H1 (cell line): ENCODE measurements around the gene MFSD2A. TPM values are rescaled to one million over a fixed set of nuclear protein-coding genes. Genes with fewer than 3 reads are reported as not detected.

Experiments
- CTCF ChIA-PET: fragments of 300-600 bp; sonication (Branson Sonifier 250); formaldehyde crosslinking; loops from one replicate; lab custom pipeline; 2021; ENCODE audit not compliant: partially characterized antibody; lab: Charles Lee
- POLR2A ChIA-PET: fragments of 300-600 bp; sonication (Branson Sonifier 250); formaldehyde crosslinking; loops from one replicate; lab custom pipeline; 2021; ENCODE audit warnings: inconsistent platforms; ENCODE audit not compliant: partially characterized antibody; lab: Charles Lee
- DNase-seq, 2 experiments: peaks; one replicate each; pipeline versions ENCODE4 v3.0.0 to v3.0.0-alpha.2; 2010 to 2022; ENCODE audit warnings: low spot score in 2 of 2, low read depth in 1 of 2, mixed read lengths in 1 of 2
- FAIRE-seq: peaks from 2 replicates; lab custom pipeline; 2011; peaks lifted over from hg19 to GRCh38; lab: Jason Lieb, UNC
- H2AFZ ChIP-seq: 2 replicates; pipeline ENCODE4 v1.8.1; 2012; ENCODE audit warnings: low read length, inconsistent platforms
- H2AK5ac ChIP-seq: 2 replicates; pipeline ENCODE4 v1.6.1; 2013; ENCODE audit warnings: low read depth, low read length
- H2BK120ac ChIP-seq: replicated peaks from 2 replicates; pipeline ENCODE3; 2013; ENCODE audit warnings: low read depth, low read length, inconsistent platforms
- H2BK12ac ChIP-seq: 2 replicates; pipeline ENCODE4 v1.6.1; 2013; ENCODE audit warnings: low read depth, low read length
- H2BK15ac ChIP-seq: 2 replicates; pipeline ENCODE4 v1.6.1; 2013; ENCODE audit warnings: low read length
- H2BK20ac ChIP-seq: 2 replicates; pipeline ENCODE4 v1.6.1; 2013; ENCODE audit warnings: low read length
- H2BK5ac ChIP-seq: 2 replicates; pipeline ENCODE4 v1.6.1; 2013; ENCODE audit warnings: low read depth, low read length
- H3K14ac ChIP-seq: 2 replicates; pipeline ENCODE4 v1.6.1; 2013; ENCODE audit warnings: inconsistent platforms; ENCODE audit not compliant: insufficient read length
- H3K18ac ChIP-seq: 2 replicates; pipeline ENCODE4 v1.6.1; 2013; ENCODE audit warnings: low read length; ENCODE audit errors: extremely low read depth
- H3K23ac ChIP-seq: 2 replicates; pipeline ENCODE4 v1.6.1; 2013; ENCODE audit warnings: inconsistent platforms; ENCODE audit not compliant: insufficient read length
- H3K23me2 ChIP-seq: 2 replicates; pipeline ENCODE4 v1.6.1; 2013; ENCODE audit warnings: low read depth, low read length
- H3K27ac ChIP-seq: 2 replicates; pipeline ENCODE4 v1.6.1; 2011; ENCODE audit warnings: low read depth, low read length, inconsistent platforms
- H3K27me3 ChIP-seq, 4 experiments: replicated peaks in 1 of 4; 1 replicate in 1 of 4; 2 replicates in 3 of 4; pipeline versions ENCODE4 v1.6.1 to v1.8.1; 2011 to 2013; ENCODE audit warnings: low read length in 3 of 4, mild to moderate bottlenecking in 3 of 4, inconsistent platforms in 2 of 4, mixed read lengths in 2 of 4, moderate library complexity in 1 of 4; ENCODE audit not compliant: control insufficient read depth in 3 of 4, insufficient read depth in 3 of 4; ENCODE audit errors: extremely low read depth in 1 of 4
- H3K36me3 ChIP-seq, 4 experiments: 2 replicates each; pipeline versions ENCODE4 v1.6.1 to v1.8.1; 2011 to 2013; ENCODE audit warnings: mild to moderate bottlenecking in 4 of 4, low read length in 3 of 4, moderate library complexity in 2 of 4, control low read depth in 1 of 4, inconsistent platforms in 1 of 4; ENCODE audit not compliant: insufficient read depth in 4 of 4, control insufficient read depth in 2 of 4
- H3K4ac ChIP-seq: replicated peaks from 2 replicates; pipeline ENCODE3; 2013; ENCODE audit warnings: low read length, low read depth, mixed read lengths, inconsistent platforms; ENCODE audit not compliant: insufficient read length
- H3K4me1 ChIP-seq, 4 experiments: replicated peaks in 1 of 4; 1 replicate in 1 of 4; 2 replicates in 3 of 4; pipeline versions ENCODE4 v1.6.1 to v1.8.1; 2011 to 2013; ENCODE audit warnings: low read length in 3 of 4, inconsistent platforms in 2 of 4, mixed read lengths in 1 of 4; ENCODE audit not compliant: insufficient read depth in 4 of 4, control insufficient read depth in 3 of 4
- H3K4me2 ChIP-seq, 2 experiments: 2 replicates each; pipeline versions ENCODE4 v1.6.1 to v1.8.1; 2011 to 2013; ENCODE audit warnings: low read depth in 2 of 2, low read length in 2 of 2, control low read depth in 1 of 2, inconsistent platforms in 1 of 2, mild to moderate bottlenecking in 1 of 2; ENCODE audit not compliant: insufficient read depth in 1 of 2
- H3K4me3 ChIP-seq, 4 experiments: fragments of 200-600, 300-600 bp in 1 of 4; sonication (generic), shearing (Covaris generic), sonication (Bioruptor Twin) in 1 of 4; 2 replicates each; pipeline versions ENCODE4 v1.5.1 to v1.8.1; 2011 to 2016; ENCODE audit warnings: low read length in 4 of 4, low read depth in 3 of 4, control low read depth in 2 of 4, inconsistent platforms in 2 of 4, mild to moderate bottlenecking in 2 of 4, mixed read lengths in 1 of 4, moderate library complexity in 1 of 4; ENCODE audit not compliant: insufficient read depth in 2 of 4; ENCODE audit errors: extremely low read depth in 1 of 4
- H3K56ac ChIP-seq: replicated peaks from 2 replicates; pipeline ENCODE3; 2013; ENCODE audit warnings: low read depth, mild to moderate bottlenecking, mixed read lengths, low read length, inconsistent platforms; ENCODE audit not compliant: insufficient read length
- H3K79me1 ChIP-seq: 2 replicates; pipeline ENCODE4 v1.6.1; 2013; ENCODE audit warnings: low read depth, low read length, control low read depth
- H3K79me2 ChIP-seq, 2 experiments: 2 replicates each; pipeline versions ENCODE4 v1.6.1 to v1.8.1; 2012 to 2013; ENCODE audit warnings: low read length in 2 of 2, mild to moderate bottlenecking in 2 of 2, inconsistent platforms in 1 of 2; ENCODE audit not compliant: insufficient read depth in 2 of 2, control insufficient read depth in 1 of 2
- H3K9ac ChIP-seq, 4 experiments: replicated peaks in 1 of 4; 1 replicate in 1 of 4; 2 replicates in 3 of 4; pipeline versions ENCODE4 v1.6.1 to v1.8.1; 2011 to 2013; ENCODE audit warnings: low read depth in 3 of 4, low read length in 3 of 4, control low read depth in 2 of 4, mild to moderate bottlenecking in 2 of 4, moderate library complexity in 2 of 4, inconsistent platforms in 1 of 4; ENCODE audit errors: extremely low read depth in 1 of 4
- H3K9me3 ChIP-seq, 2 experiments: 2 replicates each; pipeline versions ENCODE4 v1.6.1 to v1.8.1; 2012 to 2013; ENCODE audit warnings: mild to moderate bottlenecking in 2 of 2, moderate library complexity in 2 of 2, control low read depth in 1 of 2, inconsistent platforms in 1 of 2, low read depth in 1 of 2, low read length in 1 of 2, mixed read lengths in 1 of 2; ENCODE audit not compliant: insufficient read depth in 2 of 2
- H4K20me1 ChIP-seq, 2 experiments: replicated peaks in 1 of 2; 2 replicates each; pipeline versions ENCODE3 to v1.8.1; 2011 to 2013; ENCODE audit warnings: inconsistent platforms in 2 of 2, low read length in 2 of 2, mild to moderate bottlenecking in 1 of 2; ENCODE audit not compliant: insufficient read depth in 2 of 2, control insufficient read depth in 1 of 2
- H4K5ac ChIP-seq: 2 replicates; pipeline ENCODE4 v1.6.1; 2013; ENCODE audit warnings: low read length, low read depth, mixed read lengths, inconsistent platforms; ENCODE audit not compliant: insufficient read length
- H4K8ac ChIP-seq: 2 replicates; pipeline ENCODE4 v1.8.0; 2013; ENCODE audit warnings: mild to moderate bottlenecking, moderate library complexity, low read length, inconsistent platforms; ENCODE audit not compliant: insufficient read depth; ENCODE audit errors: extremely low read depth
- H4K91ac ChIP-seq: replicated peaks from 2 replicates; pipeline ENCODE3; 2013; ENCODE audit warnings: low read length, mixed read lengths, inconsistent platforms; ENCODE audit not compliant: insufficient read length
- WGBS, 2 experiments: shearing (Covaris generic) in 1 of 2; methylation state at CpG; one replicate each; pipeline versions ENCODE4 v1.1.6 to v1.1.7; 2013 to 2015; ENCODE audit warnings: low lambda C conversion rate in 2 of 2, mixed read lengths in 2 of 2, inconsistent platforms in 1 of 2, low coverage in 1 of 2, missing lambda C conversion rate in 1 of 2; ENCODE audit not compliant: insufficient replicate concordance in 2 of 2, insufficient coverage in 1 of 2, insufficient read length in 1 of 2; ENCODE audit errors: extremely low coverage in 1 of 2, missing lambda C conversion rate in 1 of 2; 5-methylcytosine and 5-hydroxymethylcytosine counted together
- polyA plus RNA-seq, 7 experiments: library from polyadenylated mRNA; depleted of rRNA in 3 of 7; stranded (reverse) in 5 of 7; unstranded in 2 of 7; fragments of >200 nt in 5 of 7; fragments of 200-250 nt in 2 of 7; gene quantifications; 1 replicate in 5 of 7; 2 replicates in 1 of 7; 4 replicates in 1 of 7; pipeline versions ENCODE4 v1.2.1 to v1.2.3, GENCODE V29; 2011 to 2013; ENCODE audit warnings: missing spikeins in 2 of 7, mixed read lengths in 2 of 7
- total RNA-seq: library from RNA; stranded (reverse); fragmentation: NEBNext Ultra II Directional; extraction: Animal tissue kit (Norgen Biotek cat#: 25700); gene quantifications from 2 replicates; pipeline ENCODE4 v1.2.1, GENCODE V29; 2021
- TF ChIP-seq, protein P1 (sequence below): IDR thresholded peaks from 2 replicates; pipeline ENCODE4 v1.6.1; 2012; ENCODE audit warnings: inconsistent platforms

MFSD2A gene
- total and polyA plus RNA-seq, 2 of the 8 experiments (the other 6 are each of a cell fraction or from before 2014, with no cell fraction given): 18.3 to 25.9 TPM

DNA sequence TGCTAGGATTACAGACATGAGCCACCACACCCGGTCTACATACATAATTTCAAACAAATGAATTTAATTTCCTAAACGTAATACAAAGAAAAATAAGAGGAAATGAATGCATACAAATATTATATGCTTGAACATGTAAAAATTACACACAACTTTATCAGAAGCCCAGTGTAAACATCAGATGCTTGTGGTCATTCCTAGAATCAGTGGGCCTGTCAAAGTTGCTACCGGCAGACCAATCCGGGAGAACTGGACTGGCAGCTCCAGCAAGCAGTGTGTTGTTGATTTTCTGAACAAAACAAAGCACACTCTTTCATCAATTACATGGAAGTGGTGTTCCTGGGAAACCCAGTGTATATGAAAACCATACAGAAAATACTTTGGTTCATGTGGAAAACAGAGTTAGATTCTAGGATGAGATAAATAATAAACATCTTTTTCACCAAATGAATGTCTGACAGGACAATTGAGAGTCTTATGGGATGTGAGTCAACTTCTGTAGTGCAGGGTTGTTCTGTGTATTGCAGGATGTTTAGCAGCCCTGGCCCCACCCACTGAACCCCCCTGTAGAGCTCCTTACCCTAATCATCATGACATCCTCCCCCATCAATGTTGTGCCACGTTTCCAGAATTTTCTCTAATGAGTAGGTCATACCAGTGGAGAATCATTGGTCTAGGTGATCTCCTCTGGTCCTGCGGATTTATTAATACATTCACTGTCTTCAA, 33.8 kb downstream of the MFSD2A start:
- H2BK120ac ChIP-seq: no peak overlapping the region
- H3K9ac ChIP-seq: no peak overlapping the region
- H2AFZ ChIP-seq: no peak overlapping the region
- no peak overlapping the region for H2BK15ac ChIP-seq
- no peaks in the 10 kb centered on the region for H3K79me2 ChIP-seq
- no peak overlapping the region for H2BK12ac ChIP-seq
- no peak overlapping the region for H4K91ac ChIP-seq
- H3K4me1 ChIP-seq: peaks cover 0 to 3% (median 0%) of the 10 kb centered on the region in 4 experiments; a peak in 2 of 7 replicates
- H4K5ac ChIP-seq: no peak overlapping the region
- no peak overlapping the region for H2BK5ac ChIP-seq
- H2BK20ac ChIP-seq: no peak overlapping the region
- no peaks in the 10 kb centered on the region for H3K79me1 ChIP-seq
- no peak overlapping the region for H2AK5ac ChIP-seq
- TF ChIP-seq, protein P1, sequence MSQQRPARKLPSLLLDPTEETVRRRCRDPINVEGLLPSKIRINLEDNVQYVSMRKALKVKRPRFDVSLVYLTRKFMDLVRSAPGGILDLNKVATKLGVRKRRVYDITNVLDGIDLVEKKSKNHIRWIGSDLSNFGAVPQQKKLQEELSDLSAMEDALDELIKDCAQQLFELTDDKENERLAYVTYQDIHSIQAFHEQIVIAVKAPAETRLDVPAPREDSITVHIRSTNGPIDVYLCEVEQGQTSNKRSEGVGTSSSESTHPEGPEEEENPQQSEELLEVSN: no peak
- FAIRE-seq (no peak), DNase-seq (no peak)
- no peak overlapping the region for H3K4me3 ChIP-seq
- H3K23me2 ChIP-seq: no peaks in the 10 kb centered on the region
- 88% methylated on average over 6 of the region's 6 CpGs; no CpG with 5 or more reads in 1 of the 2 experiments for WGBS, 2 experiments
- H3K56ac ChIP-seq: no peak overlapping the region
- ChIA-PET POLR2A (interaction anchor here (0.8 to 2.2 kb wide), 2 partner anchors 12 to 52 kb away, joined by 3 to 8 read pairs; partner anchors contain the start of gene CAP1), CTCF (interaction anchor here (0.5 to 1.3 kb wide), 4 partner anchors 15 to 544 kb away, joined by 3 to 7 read pairs (median 3); no protein-coding TSS in a partner anchor)
- H4K8ac ChIP-seq: no peak overlapping the region
- no peaks in the 10 kb centered on the region for H3K9me3 ChIP-seq
- no peaks in the 10 kb centered on the region for H4K20me1 ChIP-seq
- H3K23ac ChIP-seq: no peak overlapping the region
- H3K4me2 ChIP-seq: no peak overlapping the region
- H3K4ac ChIP-seq: no peak overlapping the region
- no peak overlapping the region for H3K18ac ChIP-seq
- H3K14ac ChIP-seq: no peak overlapping the region
- H3K27ac ChIP-seq: no peak overlapping the region
- no peaks in the 10 kb centered on the region for H3K27me3 ChIP-seq
- no peaks in the 10 kb centered on the region for H3K36me3 ChIP-seq
